Stimulated activated CD8-positive, alpha-beta memory T cell treated with anti-CD3 and anti-CD28 coated beads, Interleukin-7, amount 100 ng/mL, for 48 hours (primary cell): ENCODE results near the gene FLT3.
"Not testable (repeated sequence)": the region's sequence is repeated elsewhere in the genome, so short reads cannot be mapped to it uniquely, and the experiment has no call there.

Experiments used
- DNase-seq, 2 donors: peaks; one replicate each; pipeline ENCODE4 v3.0.0-alpha.2; 2020; ENCODE audit warnings: low read depth in 1 of 2; ENCODE audit errors: extremely low read depth in 1 of 2

Gene FLT3

DNA sequence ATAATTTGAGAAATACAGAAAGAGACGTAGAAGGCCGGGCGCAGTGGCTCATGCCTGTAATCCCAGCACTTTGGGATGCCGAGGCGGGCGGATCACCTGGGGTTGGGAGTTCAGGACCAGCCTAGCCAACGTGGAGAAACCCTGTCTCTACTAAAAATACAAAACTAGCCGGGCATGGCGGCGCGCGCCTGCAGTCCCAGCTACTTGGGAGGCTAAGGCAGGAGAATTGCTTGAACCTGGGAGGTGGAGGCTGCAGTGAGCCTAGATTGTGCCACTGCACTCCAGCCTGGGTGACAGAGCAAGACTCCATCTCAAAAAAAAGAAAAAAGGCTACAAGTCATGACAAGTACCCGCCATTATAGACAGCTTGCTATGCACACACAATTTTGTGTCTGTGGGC lies 95.4 kb downstream of the FLT3 start:
- DNase-seq: not testable (repeated sequence)

DNA sequence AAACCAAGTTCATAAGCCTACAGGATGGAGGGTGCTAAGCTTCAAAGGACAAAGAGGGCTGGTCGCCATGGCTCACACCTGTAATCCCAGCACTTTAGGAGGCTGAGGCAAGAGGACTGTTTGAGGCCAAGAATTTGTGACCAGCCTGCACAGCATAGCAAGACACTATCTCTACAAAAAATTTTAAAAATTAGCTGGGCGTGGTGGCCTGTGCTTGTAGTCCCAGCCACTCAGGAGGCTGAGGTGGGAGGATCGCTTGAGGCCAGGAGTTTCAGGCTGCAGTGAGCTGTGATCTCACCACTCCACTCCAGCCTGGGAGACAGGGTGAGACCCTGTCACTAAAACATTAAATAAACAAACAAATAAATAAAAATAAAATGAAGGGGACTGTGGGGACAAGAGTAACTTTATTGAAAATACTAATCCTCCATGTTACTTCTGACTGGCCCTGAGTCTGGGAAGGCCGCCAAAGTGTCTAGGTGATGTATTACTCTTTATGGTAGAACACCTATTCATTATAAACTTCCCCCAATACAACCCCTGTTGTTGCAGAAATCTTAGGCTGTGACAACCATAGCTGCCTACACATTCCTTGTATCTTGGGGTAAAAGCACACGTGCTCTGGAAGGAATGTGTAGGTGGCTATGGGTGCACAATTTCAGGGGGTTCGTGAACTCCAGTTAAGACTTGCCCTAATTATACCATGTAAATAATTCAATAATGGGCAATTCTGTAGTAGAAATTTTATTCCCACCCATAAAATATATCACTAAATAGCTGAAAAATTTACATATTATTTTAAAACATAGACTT lies 97.3 kb downstream of the FLT3 start:
- DNase-seq: no peak

DNA sequence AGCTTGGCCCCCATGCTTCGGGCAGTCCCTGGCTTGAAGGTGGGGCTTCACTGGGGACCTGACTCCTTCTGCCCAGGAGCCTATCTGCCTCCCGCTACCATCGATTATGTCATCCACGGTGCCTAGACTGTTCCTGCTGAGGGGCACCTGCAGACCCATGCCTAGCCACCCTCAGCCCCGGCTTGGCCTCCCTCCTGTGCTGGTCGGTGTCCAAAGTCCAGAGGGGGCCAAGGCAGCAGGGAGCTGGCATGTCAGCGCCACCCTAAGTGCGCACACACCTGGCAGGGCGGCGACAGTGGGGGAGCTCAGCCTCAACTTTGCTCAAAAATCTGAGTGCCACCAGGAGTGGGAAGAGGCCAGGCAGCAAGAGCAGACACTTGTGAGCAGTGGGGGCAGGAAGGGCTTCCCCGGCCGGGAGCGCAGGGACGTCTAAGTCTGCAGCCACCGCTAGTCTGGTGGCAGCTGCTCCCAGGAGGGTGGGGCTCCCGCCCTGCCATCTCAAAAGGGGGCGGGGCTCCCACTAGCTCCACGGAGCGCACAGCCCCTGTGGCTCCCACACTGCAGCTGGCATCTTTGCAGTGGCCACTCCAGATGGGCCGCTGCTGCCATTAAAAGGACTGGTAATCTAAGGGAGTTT lies 98.4 kb downstream of the FLT3 start:
- DNase-seq: no peak

DNA sequence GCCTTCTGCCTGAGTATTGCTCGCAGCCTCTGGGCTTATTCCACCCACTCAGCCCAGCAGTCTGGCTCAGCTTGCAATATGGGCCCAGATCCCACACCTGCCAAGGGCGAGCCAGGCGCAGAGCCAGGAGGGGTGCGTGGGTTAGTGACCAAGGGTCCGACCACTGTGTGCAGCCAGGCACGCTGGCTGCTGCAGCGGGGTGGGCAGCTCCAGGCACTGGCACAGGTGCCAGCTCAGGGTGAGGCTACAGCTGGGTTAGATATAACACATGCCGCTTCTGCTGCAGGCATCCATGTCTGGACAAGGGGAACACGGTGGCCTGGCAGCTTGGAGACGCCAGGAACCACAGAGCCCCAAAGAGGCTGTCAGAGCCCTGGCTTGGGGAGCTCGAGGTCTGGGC lies 99.3 kb downstream of the FLT3 start:
- DNase-seq: no peak

DNA sequence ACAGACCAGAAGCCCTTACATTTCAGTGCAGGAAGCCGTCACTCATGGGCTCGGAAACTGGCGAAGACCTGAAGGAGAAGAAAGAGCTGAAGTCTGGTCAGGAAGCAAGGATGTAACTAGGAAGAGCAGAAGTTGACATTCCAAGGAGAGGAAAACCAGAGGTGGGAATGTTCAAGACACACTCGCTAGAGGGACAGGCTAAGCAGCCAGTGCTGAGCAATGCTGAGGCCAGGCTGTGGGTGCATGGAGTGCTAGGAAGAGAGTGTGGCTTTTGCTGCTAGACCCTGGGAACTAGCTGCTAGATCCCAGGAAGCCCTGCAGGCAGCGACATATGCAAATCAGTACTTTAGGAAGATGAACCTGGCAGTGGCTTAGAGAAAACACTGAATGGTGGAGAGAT lies 99.8 kb downstream of the FLT3 start:
- no peak for DNase-seq

DNA sequence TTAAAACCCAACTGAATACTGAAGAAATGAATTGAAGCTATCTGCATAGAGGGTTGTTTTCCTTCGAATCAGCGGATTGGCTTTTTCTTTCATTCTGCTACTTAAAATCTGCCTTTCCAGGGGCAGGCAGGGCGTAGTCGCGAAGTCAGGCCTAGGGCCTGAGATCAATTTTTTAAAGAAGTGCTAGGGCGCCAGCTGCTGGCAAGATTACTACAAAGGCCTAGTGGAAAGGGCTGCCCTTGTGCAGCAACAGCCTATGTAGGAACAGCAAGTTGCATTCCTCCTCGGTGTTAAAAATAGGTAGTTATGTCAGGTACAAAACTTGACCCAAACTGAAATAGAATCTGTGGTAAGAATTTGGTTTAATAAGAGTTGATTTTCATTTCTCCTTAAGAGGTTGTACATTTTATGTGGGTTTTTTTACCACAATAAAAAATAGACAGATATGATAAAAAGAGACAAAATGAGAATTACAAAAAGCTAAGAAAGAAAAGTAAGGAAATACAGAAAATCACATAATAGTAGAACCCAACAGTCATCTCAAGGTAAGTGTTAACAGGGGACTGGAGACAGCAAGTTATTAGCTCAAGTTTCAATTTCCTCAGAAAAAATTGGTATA lies 102.4 kb downstream of the FLT3 start:
- DNase-seq: no peak

DNA sequence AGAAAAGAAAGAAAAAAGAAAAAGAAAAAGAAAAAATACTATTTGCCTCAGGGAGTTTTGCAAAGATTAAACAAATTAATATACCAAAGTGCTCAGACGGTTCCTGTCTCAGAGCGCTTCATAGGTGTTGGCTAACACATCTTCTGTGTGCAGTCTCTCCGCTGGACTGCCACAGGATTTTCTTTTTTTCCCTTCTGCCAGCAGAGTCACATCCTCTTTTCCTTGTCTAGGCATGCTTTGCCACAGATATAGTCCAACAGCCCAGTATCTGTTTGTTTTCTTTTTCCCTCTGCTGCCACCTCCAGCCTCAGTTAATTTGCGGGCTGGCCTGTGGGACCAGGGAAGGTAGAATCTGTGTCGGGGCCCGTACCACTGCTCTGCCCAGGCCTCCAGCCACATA lies 108.5 kb downstream of the FLT3 start:
- DNase-seq: no peak

DNA sequence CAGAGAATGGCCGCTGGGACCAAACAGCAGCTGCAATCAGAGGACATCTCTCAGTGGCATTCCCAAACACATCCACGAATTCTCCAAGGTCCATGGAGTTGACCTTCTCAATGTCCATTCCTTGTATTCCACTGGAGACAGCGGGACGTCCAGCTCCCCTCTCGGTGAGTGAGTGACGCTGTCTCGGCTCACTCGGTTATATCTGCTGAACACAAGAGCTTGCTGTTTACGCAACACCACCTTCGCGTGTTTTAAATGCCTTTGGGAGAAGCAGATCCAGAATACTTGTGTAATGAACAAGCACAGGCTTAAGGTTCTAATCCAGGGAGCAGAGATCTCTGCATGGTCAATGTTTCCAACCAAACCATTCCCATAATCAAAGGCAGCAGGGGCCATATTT lies 111.9 kb downstream of the FLT3 start, which contains the start of gene URAD:
URAD (minus strand) TSS at position 174 of the 400 bp plus-strand sequence; CDS start at position 118, 56 bp downstream.
- DNase-seq: no peak

DNA sequence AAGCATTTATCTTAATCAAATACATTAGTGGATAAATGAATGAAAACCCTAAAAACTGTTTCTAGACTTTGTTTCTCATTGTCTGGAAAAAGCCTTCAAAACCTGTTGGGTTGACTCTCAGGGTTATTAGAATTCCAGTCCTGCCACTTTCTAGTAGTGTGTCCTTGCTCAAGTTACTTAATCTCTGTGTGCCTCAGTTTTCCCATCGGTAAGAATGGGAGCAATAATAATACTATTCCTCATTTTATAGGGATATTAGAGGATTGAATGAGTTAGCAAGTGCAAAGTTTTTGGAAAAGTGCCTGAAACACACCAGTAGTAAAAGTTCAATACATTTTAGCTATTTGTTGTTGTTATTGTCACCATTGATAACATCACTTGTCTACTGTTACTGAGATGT lies 114.8 kb downstream of the FLT3 start:
- no peak for DNase-seq

DNA sequence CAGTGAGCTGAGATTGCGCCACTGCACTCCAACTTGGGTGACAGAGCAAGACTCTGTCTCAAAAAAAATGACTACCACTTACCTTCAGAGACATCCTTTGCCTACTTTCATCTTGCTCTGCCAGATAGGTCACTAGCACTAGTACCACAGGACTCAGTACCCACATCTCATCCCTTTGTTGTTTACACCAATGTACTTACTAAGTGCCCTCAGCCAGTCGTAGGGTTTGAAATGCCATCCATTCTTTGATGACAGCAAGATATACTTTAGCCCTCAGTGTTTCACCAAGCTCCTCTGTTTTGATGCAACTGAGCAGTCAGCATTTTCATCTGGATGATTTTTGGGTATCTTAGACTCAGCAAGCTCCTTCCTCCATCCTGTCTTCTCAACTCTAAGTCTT lies 118.0 kb downstream of the FLT3 start:
- DNase-seq: no peak

DNA sequence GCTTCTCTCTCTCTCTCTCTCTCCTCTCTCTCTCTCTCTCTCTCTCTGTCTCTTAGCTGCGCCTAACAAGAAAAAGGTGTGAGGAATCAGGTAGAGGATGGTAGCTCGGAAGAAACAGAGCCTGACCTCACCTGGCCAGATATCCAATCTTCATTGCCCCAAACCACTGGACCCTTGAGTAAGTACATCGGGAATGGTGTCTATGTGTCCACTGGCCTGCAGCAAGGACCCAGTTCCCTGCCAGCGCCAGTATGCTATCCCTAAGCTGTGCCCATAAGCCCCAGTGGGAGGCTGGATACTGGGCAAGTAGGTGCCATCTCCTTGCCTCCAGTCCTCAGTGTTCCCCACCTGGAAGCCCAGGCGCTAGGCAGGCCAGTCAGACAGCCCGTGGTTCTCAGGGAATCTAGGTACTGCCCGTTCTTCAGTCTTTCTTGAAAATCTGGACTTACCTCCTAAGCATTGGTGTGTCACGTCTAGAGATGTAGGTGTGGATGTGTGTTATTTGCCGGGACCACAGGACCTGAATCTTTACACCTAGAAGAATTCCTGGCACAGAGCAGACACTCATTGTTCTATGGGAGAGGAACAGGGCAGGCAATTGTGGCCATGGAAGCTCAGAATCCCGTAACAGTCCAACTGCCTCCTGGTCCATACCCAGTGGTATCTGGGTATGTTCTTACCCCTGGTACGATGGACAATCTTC lies 119.2 kb downstream of the FLT3 start:
- DNase-seq: no peak

DNA sequence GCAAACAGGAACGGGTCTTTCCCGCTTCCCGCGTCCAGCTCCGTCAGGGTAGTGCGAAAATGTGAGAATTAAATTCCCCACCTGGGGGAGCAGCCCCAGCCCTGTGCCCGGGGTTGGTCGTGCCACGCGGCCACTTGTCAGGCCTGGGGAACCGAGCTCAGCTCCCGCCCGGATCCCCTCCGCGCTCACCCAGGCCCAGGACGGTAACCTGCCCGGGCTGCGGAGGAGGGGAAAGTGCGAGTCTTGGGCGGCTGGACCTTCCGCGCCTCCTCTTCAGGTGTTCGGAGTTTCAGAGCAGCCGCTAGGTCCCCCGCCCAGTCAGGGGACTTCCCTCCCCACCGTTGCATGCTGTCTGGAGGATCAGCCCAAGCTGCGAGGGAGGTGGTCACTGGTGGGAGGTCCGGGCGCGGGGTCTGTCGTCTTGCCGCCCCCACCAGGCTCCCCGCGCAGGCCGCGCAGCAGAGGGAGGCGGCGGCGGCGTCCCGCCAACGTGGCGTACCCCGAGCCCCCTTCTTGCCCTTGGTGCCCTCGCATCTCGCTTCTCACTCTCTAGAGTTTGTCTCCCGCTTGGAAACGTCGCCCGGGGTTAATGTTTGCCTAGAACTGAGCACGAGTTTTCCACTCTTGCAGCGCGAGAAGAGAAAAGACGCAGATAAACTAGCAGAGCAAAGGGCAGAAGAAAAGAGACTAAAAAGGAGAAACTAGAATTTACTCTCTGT lies 119.9 kb downstream of the FLT3 start:
- DNase-seq: no peak

DNA sequence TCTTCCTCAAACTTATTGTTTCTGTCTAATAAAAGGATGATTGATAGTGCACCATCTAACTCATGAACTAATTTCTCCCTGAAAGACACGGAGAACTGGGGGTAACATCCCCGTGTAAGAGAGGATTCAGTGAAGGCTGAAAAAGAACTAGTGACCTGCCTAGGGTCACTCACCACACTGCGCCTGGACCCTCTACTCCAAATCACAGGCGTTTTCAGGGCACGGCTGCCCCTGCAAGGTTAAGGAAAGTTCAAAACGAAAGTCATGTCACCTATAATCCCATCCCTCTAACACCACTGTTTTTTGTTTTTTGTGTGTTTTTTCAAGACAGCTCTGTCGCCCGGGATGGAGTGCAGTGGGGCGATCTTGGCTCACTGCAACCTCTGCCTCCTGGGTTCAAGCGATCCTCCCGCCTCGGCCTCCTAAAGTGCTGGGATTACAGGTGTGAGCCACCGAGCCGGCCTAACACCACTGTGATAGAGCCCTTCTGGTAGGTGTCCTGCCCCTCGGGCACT lies 120.6 kb downstream of the FLT3 start:
- no peak for DNase-seq

DNA sequence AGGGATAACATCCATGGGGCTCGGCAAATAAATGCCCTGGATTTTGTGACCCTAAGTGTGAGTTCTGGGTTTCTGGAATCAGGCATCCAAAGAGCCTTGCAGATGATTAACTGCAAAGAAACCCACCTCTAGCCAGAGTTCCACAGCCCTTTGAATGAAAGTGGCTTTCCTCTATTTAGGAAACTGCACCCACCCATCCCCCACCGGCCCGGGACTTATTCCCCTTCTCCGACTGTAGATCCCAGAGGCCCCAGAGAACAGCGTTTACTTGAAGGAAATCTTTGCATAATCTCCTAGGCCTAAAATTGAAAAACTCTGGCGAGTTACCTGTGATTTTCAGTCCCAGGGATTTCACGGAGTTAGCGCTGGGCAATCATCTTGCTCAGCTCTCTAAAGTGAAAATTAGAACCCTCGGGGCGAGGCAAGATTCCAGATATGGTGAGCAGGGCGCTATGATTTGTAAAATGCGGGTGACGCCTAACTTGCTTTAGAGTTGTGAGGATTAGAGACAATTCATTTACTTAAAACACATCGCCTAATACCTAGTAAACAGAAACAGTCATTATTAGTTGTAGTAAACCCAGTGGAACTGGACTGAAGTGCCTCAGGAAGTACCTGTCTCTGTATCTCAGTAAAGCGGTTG lies 121.3 kb downstream of the FLT3 start:
- no peak for DNase-seq

DNA sequence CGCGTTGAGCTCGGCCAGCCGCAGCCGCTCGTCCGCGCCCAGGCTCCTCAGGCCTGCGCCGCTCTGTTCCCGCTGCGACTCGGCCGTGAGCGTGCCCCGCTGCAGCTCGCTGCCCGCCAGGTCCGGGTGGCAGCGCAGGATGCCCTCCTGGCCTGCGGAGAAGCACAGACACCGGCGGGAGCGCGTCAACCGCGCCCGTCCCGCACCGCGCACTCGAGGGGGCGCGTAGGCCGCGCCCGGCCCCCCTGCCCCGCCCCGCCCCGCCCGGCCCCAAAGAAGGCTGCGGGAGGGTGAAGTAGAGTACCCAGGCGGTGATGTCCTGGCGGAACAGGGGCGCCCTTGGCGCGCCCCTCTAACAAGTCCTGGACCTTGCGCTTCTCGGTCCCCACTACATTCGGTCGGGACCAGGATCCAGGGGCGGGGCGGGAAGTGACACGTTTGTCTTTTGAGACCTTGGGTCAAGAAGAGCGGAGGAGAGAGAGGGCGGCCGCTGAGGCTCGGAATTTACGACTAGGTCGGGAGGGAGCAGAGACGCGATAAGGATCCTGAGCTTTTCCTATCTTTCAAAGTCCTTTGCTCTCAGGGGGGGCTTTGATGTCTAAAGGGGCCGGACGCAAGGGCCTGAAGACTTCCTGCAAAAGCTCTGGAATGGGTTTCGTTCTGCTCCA lies 121.9 kb downstream of the FLT3 start:
- no peak for DNase-seq

DNA sequence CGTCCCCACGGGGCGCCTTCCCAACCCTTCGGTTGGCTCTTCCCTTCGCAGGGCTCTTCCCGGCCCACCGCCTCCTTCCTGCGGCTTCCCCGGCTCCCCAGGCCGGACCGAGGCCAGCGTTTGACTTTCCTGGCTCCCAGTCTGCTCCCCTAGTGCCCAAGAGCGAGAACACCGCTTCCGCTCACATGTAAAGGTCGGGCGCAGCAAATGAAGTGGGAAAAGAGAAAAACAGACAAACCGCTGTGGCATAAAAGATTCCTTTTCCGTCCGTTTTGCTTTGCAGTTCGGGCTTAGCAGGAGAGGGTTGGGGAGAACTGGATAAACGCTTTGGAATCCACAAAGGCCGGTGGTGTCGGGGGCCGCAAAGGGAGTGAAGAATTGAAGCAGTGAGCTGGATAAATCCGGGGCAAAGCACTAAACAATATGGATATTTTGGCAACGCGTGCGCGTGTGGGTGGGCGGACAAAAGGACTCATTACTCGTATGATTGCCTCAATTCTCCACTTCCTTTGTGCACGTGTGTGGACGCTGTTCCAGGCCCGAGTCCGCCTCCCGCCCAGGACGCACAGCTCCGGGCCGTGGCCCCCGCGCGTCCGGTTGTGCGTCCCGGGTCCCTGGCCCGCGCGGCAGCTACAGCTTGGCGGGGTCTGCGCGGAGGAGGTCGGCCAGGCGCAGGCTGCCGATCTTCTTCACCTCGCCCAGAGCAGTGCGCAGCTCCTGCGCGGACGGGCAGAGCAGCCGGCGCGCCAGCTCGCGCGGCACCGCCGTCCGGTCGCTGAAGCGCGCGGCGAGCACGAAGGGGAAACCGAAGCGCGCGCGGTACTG lies 122.7 kb downstream of the FLT3 start:
- no peak for DNase-seq

DNA sequence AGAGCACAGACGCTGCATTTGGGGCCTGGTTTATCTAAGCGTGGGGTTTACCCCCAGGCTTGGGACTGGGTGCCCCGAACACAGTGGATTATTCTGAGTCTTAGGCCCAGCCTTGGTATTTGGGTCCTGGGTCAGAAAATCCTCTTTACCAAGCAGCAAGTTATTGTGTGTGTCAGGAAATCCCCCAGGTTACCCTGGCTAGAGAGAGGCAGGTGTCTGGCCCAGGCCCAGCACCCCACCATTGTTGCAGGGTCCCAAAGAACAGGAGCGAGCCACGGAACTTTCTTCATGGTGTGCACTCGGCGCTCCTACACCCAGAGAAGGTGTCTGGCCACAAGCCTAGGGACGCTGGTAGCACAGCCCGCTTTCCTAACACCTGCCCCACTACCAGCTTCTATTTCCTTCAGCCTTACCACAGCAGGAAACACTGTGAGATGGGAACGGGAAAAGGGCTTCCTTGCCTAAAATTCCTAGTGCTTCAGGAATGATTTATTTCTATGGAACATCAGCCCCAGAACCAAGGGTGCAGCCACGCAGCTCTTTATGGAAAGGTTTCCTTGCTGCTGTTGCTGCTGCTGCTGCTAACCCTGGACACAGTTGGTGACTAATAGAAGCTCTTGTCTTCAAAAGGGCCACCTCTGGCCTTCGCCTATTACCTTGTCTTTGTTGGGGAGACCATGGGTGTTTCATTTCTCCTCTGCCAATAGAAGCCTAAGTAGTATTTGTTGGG lies 123.8 kb downstream of the FLT3 start:
- no peak for DNase-seq
